ENCODE results near the gene MEIS2.

MEIS2 gene

GRCh38 chr15:37034835-37035748 is 65.3 kb downstream of the MEIS2 start:
- DNase-seq: no peak

DNA sequence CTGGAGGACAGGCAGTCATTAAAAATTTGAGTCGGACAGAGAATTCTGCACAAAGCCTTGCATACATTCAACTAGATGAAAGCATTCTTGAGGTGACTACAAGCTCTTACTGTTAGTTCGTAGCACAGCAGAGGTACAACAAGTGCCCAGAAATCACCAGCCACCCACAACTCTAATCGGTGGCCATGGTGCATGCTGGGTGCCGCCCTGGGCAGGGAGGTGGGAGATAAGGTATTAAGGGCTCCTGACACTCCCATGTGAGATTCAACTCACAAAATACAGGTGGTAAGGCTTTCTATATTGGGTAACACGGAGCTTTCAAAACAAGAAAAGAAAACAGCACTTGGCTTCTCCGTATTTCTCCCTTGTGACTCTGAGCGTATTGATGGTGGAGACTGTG is 66.0 kb downstream of the MEIS2 start:
- no peak for DNase-seq

DNA sequence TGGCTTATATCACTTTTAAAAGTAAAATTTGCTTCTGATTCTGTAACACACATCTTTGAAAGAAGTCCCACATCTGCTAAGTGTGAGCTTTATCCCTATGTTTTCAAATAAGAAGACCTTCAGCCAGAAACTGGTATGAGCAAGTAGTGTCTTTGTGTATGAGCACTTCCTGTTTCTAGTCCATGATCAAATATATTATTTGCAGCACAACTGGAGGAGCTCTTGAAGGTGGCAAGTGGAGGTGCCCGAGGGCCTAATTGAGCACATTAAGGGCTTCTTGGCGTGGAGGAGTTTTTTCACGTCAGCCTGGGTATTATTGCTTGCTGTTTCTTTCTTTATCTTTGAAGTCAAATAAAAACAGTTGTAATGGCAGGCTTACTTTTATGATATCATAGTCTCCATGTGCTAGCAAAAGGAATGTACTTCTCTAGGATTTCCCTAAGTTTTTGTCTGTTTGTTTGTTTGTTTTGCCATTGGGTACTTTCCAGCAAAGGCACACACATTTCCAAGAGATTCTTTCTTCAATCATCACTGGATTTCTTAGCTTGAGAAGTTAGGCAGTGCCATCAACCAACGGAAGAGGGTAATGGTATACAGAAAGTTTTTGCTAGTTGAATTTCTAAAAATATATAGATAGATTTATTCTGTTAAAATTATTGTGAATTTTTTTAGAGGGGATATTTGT is 68.1 kb downstream of the MEIS2 start:
- DNase-seq: no peak

DNA sequence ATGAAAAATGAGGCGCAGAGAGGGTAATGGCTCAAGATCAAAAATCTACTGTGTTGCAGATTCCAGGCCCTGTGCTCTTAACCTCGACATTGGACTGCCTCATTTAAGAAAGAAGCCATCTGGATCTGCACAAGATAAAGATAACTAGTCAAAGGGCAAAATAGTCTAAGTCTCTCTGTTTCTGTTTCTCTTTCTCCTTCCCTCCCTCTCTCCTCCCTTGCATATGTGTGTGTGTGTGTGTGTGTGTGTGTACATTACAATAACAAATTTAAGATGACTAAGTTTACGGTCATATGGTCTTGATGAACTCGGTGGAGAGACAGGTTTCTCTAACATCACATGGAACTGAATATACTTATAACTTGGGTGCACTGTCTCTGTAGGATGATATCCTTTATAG is 69.2 kb downstream of the MEIS2 start:
- DNase-seq: no peak

- no peak for DNase-seq
Observed at GRCh38 chr15:37028625-37029296, 71.6 kb downstream of the MEIS2 start.

- DNase-seq: no peak
Observed at GRCh38 chr15:37020852-37021251, 79.5 kb downstream of the MEIS2 start.

DNA sequence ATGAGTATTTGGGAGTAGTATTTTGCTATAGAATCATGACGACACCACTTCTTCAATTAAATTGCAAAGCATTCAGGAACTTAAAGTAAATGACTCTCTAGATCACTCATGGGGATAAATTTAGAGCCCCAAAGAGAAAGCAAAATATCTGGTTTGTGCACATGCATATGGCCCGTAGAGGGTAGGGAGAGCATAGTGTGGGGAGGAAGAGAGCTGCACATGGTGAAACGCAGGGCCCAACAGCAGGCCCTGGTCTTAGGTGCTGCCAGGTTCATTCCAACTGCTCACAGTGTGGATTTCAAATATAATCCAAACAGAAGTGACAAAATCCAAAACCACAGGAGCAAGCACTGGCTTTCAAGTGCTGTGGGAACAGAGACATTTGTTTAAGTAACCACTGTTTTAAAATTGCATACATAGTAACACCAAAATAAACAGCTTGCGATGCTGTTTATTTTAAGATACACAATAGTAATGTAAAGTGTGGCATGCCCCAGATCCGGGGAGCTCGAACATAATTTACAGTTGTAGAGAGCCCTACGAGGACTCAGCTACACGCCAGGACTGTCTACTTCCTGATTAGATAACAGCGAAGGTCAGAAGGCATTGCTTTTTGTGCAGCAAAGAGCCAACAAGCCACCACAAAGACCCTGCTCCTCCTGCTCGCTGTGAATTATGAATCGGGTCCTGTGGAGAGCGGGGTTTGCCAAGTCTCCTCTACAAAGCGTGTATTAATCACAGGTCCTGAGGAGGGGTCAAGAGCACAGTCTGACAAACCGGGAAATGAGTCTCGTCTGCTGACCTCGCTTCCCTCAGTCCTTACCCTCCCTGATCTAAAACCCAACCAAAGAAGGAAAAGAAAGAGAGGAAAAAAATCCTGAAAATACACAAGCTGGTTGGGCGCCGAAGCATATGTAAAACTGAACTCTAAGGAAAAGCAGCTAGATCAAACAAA is 80.6 kb downstream of the MEIS2 start:
- no peak for DNase-seq

DNA sequence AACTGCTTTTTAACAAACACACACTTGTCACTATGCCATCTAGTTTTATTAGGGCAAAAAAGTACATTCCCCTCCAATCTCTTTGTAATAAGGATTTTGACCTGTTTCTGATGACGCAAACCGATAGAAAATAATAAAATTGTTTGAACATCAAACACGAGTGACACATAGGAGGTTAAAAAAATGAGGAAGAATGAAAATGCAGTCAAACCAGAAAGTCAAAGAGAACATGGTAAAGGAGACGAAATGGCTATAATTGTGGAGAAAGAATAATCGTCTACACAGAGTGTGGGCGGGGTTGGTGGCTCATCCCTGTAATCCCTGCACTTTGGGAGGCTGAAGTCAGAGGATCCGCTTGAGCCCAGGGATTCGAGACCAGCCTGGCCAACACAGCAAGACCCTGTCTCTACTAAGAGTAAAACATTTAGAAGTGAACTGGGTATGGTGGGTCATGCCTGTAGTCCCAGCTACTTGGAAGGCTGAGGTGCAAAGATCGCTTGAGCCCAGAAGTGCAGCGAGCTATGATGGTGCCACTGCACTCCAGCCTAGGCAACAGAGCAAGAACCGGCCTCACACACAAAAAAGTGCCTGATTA is 83.2 kb downstream of the MEIS2 start:
- no peak for DNase-seq

DNA sequence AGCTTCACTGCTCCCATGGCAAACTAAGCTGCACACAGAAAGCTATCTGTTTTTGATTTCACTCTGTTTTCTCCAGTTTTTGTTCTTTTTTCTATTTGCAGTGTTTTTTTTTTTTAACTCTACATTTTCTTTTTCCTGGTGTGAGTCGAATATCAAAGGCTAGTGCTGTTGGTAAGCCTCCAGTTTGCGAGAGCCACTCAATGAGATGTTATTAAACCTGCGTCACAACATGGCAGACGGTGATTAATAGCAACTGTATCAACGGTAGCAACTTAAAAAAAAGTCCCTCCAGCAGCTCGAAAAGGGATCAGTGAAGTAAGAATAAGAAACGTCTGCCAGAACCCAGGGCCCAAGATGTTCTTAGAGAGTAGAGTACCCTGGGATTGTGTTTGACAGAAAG is 84.1 kb downstream of the MEIS2 start:
- DNase-seq: no peak

DNA sequence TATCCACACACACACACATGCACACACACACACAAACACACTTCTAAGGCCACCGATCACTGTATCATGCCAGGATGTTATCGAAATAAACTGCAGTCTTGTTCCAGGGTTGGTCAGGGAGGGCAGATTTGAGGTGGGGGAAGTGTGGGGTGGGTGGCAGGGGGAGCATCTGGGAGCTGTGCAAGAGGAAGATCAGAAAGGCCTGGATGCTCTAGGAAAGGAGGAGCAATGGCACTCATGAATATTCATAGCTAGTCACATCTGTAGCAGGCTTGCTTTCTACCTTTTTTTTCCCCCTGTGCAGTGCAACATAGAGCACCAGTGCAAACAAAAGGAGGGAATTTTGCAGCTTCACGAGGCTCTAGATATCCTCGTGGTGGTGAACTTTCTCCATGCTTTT is 84.9 kb downstream of the MEIS2 start:
- DNase-seq: no peak

GRCh38 chr15:37015035-37015434 is 85.3 kb downstream of the MEIS2 start:
- no peak for DNase-seq

- no peak for DNase-seq
Observed at GRCh38 chr15:37014566-37014965, 85.8 kb downstream of the MEIS2 start.

- DNase-seq: no peak
Observed at GRCh38 chr15:37014137-37014536, 86.2 kb downstream of the MEIS2 start.

- DNase-seq: no peak
Observed at GRCh38 chr15:37010595-37010994, 89.8 kb downstream of the MEIS2 start.

DNA sequence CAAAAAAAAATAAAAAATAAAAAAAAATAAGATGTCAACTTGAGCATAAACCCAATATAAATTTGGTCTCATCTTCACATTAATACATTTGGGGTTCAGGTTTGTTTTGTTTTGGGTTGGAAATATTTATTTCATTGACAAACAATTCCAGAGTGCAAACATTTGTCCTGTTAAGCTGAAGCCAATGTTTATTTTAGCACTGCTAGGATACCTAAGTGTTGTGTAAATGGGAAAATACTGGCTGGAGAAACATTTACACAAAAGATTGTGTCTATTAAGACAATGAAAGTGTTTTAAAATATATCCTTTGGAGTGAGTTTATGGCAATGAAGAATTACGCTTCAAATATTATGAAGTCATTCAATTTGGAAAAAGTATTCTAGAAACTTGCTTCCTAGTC is 91.1 kb downstream of the MEIS2 start:
- no peak for DNase-seq

DNA sequence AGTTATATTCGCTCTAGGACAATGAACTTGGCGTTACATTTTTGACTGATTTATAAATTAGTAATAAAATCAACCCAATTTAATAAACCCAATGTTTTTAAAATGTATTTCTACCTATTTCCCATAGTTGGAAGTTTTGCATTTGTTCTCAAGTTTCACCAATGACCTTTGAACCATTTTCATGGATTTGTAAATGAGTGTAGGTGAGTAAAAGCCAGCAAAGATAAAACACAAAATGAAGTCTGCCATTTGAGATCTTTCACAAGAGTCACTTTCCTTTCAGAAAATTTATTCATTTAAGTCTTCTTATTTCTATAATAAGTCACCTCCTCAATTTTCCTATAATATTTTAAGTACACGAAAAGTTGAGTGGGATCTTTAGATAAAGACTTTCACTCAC is 92.1 kb downstream of the MEIS2 start:
- no peak for DNase-seq

DNA sequence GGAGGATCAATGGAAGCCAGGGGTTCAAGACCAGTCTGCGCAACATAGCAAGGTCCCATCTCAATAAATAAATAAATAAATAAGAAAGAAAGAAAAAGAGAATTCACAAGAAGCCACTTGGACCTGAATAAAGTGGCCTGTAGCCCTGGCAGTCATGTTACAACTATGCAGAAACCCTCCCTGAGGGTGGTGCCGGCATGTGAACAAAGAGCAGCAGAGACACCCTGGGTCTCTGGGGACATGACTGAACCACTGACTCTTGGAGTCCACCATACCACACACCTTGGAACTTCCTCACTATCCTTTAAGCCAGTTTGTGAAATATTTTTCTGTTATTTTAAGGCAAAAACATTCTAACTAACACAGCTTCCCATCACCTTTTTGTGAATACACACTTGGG is 93.0 kb downstream of the MEIS2 start:
- DNase-seq: no peak

GRCh38 chr15:37004981-37005735 is 95.2 kb downstream of the MEIS2 start:
- DNase-seq: no peak

DNA sequence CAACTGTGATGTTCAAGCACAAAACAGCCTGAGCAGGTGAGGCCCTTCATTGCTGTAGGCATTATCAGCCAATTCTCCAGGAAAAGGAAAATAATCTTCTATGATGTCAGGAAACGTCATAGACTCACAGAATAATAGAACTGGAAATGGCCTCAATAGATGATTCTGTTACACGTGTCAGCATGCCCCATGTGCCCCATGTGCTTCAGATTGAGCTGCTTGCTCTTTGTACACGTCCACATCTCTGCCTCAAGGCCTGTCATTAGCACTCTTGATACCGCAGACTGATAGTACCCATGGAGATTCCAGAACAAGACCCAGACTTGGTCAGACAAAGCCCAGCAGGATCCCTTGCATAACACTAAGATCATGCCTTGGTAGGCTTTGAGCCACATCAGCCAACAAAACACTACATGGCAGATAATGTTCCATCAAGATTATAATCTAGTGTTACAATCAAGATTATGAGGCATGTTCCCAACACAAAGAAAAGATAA is 95.9 kb downstream of the MEIS2 start:
- no peak for DNase-seq

DNA sequence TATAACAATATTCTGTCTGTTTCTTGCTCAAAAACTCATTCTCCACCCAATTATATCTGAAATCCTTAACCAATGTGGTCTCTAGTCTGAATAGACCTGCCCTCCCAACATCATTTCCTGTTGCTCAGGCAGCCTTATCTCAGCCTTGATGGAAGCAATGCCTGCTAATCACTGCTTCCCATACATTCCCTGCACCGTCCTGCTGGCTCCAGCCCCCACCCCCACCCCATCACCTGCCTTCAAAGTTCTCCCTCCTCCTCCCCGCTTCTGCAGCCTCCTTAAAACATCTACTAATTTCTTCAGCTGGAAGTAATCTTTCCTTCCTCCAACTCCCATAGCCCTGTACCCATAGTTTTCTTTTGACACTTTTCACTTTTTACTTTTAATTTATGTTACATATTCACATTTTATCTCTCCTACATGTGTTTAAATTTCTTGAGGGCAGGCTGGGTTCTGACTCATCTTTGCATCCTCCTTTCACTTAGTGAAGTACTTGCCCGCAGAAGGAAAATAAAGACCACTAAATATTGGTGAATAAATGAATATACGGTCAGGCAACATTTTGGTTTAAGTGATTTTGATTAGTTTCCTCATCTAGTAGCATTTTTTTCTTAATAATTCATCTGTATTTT is 98.2 kb downstream of the MEIS2 start:
- DNase-seq: no peak

DNA sequence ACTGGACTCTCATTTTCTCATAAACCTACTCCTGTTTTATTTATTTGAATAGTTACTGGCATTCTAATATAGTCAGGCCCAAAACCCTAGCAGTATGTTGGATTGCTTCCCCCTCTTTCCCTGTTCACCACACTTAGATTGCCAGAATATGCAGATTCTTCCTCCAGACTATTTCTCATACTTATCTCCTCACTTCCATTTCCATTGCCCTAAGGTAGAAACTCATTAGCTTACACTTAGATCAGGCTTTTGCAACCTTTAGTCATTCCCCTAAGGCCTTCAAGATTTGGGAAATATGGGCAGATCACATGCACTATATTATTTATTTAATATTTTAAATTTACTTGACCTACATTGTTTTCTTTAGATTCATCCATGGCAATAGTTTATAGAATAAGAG is 98.9 kb downstream of the MEIS2 start:
- no peak for DNase-seq
